HG03066 (cell line): ENCODE results near the gene KRTAP20-4.

Experiments used
- ATAC-seq: cut with Tn5 transposase; IDR thresholded peaks from one replicate; pipeline ENCODE4 v1.9.1; 2021; ENCODE audit warnings: low read depth; ENCODE audit not compliant: unreplicated experiment

The KRTAP20-4 gene

DNA sequence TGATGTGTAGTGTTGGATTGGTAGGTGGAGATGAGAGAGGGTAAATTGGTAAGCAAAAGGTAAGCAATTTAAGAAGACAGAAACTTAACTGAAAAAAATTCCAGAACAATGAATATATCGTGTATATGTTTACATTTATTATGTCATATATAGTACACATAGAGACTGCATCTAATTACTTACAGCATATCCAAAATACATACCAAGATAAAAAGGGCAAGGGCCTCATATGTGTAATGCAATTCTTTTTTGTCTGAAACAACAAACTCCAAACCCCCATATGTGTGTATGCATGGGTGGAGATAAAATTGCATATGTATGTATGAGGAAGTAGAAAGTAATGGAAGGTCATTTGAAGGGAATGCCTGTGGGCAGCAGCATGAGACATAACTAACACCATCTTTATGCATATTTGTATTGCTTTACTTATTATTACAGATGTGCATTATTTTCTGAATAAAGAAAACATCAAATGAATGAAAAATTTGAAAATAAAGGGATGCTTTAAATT is 26.5 kb downstream of the KRTAP20-4 start:
- ATAC-seq: no peak

GRCh38 chr21:30652891-30653290 is 32.5 kb downstream of the KRTAP20-4 start:
- ATAC-seq: no peak

DNA sequence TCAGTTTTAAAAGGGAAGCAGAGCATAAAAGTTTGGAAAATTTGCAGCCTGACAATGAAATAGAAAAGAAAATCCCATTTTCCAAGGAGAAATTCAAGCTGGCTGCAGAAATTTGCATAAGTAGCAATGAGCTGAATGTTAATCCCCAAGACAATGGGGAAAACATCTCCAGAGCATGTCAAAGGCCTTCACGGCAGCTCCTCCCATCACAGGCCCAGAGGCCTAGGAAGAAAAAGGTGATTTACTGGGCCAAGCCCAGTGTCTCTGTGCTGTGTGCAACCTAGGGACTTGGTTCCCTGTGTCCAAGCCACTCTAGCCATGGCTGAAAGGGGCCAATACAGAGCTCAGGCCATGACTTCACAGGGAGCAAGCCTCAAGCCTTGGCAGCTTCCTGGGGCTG is 48.3 kb downstream of the KRTAP20-4 start:
- ATAC-seq: no peak
